ENCODE measurements around the gene CRIM1.

Gene CRIM1

GRCh38 chr2:36336321-36336720 is 19.3 kb upstream of the CRIM1 start:
- Mint-ChIP-seq H3K4me1 (peaks cover 4% of the 10 kb centered on the region), H3K27ac (no peak overlapping the region), H3K4me3 (no peak overlapping the region), H3K36me3 (ENCODE audit: low read depth) (no peaks in the 10 kb centered on the region), H3K9me3 (peaks cover 4% of the 10 kb centered on the region), H3K27me3 (ENCODE audit: low read depth, poor library complexity) (peaks cover 2% of the 10 kb centered on the region)
- TF ChIP-seq CTCF (IDR thresholded peaks at IDR 0.05), result no peak
- DNase-seq, result no peak

- peaks cover 4% of the 10 kb centered on the region for H3K9me3 Mint-ChIP-seq
These were observed 18.2 kb upstream of the CRIM1 start for GRCh38 chr2:36337354-36337753.

GRCh38 chr2:36338124-36338826 is 17.3 kb upstream of the CRIM1 start:
- Mint-ChIP-seq H3K9me3 (peaks cover 4% of the 10 kb centered on the region), H3K27ac (no peak overlapping the region)

More at GRCh38 chr2:36337354-36337753, 18.2 kb upstream of the CRIM1 start:
- no peak for DNase-seq
- TF ChIP-seq CTCF (IDR thresholded peaks at IDR 0.05), result no peak
- H3K27me3 Mint-ChIP-seq (ENCODE audit: low read depth, poor library complexity), result peaks cover 2% of the 10 kb centered on the region
- H3K27ac Mint-ChIP-seq, result no peak overlapping the region
- peaks cover 4% of the 10 kb centered on the region for H3K4me1 Mint-ChIP-seq
- no peak overlapping the region for H3K4me3 Mint-ChIP-seq
- H3K36me3 Mint-ChIP-seq (ENCODE audit: low read depth), result no peaks in the 10 kb centered on the region

GRCh38 chr2:36338827-36339145 is 16.8 kb upstream of the CRIM1 start:
- Mint-ChIP-seq H3K9me3 (peaks cover 4% of the 10 kb centered on the region), H3K4me3 (no peak overlapping the region), H3K27me3 (ENCODE audit: low read depth, poor library complexity) (peaks cover 2% of the 10 kb centered on the region), H3K4me1 (peaks cover 4% of the 10 kb centered on the region), H3K27ac (no peak overlapping the region), H3K36me3 (ENCODE audit: low read depth) (no peaks in the 10 kb centered on the region)
- no peak for DNase-seq
- TF ChIP-seq CTCF (IDR thresholded peaks at IDR 0.05), result no peak

More at GRCh38 chr2:36338124-36338826, 17.3 kb upstream of the CRIM1 start:
- H3K4me1 Mint-ChIP-seq, result peaks cover 4% of the 10 kb centered on the region
- DNase-seq, result no peak
- H3K4me3 Mint-ChIP-seq, result no peak overlapping the region
- TF ChIP-seq CTCF (IDR thresholded peaks at IDR 0.05), result no peak
- H3K27me3 Mint-ChIP-seq (ENCODE audit: low read depth, poor library complexity), result peaks cover 2% of the 10 kb centered on the region
- no peaks in the 10 kb centered on the region for H3K36me3 Mint-ChIP-seq (ENCODE audit: low read depth)

GRCh38 chr2:36339607-36340218 is 15.9 kb upstream of the CRIM1 start:
- TF ChIP-seq CTCF (IDR thresholded peaks at IDR 0.05), result no peak
- Mint-ChIP-seq H3K4me1 (peaks cover 4% of the 10 kb centered on the region), H3K4me3 (no peak overlapping the region), H3K27me3 (ENCODE audit: low read depth, poor library complexity) (peaks cover 2% of the 10 kb centered on the region), H3K27ac (no peak overlapping the region), H3K9me3 (peaks cover 4% of the 10 kb centered on the region), H3K36me3 (ENCODE audit: low read depth) (no peaks in the 10 kb centered on the region)
- no peak for DNase-seq

GRCh38 chr2:36343606-36344005 is 12.0 kb upstream of the CRIM1 start:
- peaks cover 4% of the 10 kb centered on the region for H3K9me3 Mint-ChIP-seq
- H3K27me3 Mint-ChIP-seq (ENCODE audit: low read depth, poor library complexity), result peaks cover 2% of the 10 kb centered on the region
- H3K36me3 Mint-ChIP-seq (ENCODE audit: low read depth), result no peaks in the 10 kb centered on the region
- H3K4me1 Mint-ChIP-seq, result peaks cover 4% of the 10 kb centered on the region
- DNase-seq, result no peak
- no peak overlapping the region for H3K27ac Mint-ChIP-seq
- no peak for TF ChIP-seq CTCF (IDR thresholded peaks at IDR 0.05)
- no peak overlapping the region for H3K4me3 Mint-ChIP-seq
